T-helper 2 cell treated with Interferon-gamma antibody and Interleukin-4, amounts not matched to agents 5 μg/mL and 100 μg/mL, for 36 hours (primary cell): ENCODE measurements around the gene AFDN.
A peak's percentile ranks its signal among the peaks of the same experiment; 100 is the strongest.

Experiments used
- DNase-seq: peaks from one replicate; pipeline ENCODE4 v3.0.0; 2021; ENCODE audit warnings: low spot score
- H3K27ac Mint-ChIP-seq: one replicate; pipeline ENCODE4 v1.8.0; 2021; ENCODE audit warnings: mild to moderate bottlenecking, mixed read lengths
- H3K27me3 Mint-ChIP-seq: one replicate; pipeline ENCODE4 v1.8.0; 2021; ENCODE audit warnings: low read depth, mixed read lengths
- H3K36me3 Mint-ChIP-seq: one replicate; pipeline ENCODE4 v1.8.0; 2021; ENCODE audit warnings: low read depth, mixed read lengths
- H3K4me1 Mint-ChIP-seq: one replicate; pipeline ENCODE4 v1.8.0; 2021; ENCODE audit warnings: low read depth, mixed read lengths
- H3K4me3 Mint-ChIP-seq: one replicate; pipeline ENCODE4 v1.8.0; 2022; ENCODE audit warnings: mild to moderate bottlenecking, moderate library complexity, mixed read lengths
- H3K9me3 Mint-ChIP-seq: one replicate; pipeline ENCODE4 v1.8.0; 2021; ENCODE audit warnings: mixed read lengths

The AFDN gene

DNA sequence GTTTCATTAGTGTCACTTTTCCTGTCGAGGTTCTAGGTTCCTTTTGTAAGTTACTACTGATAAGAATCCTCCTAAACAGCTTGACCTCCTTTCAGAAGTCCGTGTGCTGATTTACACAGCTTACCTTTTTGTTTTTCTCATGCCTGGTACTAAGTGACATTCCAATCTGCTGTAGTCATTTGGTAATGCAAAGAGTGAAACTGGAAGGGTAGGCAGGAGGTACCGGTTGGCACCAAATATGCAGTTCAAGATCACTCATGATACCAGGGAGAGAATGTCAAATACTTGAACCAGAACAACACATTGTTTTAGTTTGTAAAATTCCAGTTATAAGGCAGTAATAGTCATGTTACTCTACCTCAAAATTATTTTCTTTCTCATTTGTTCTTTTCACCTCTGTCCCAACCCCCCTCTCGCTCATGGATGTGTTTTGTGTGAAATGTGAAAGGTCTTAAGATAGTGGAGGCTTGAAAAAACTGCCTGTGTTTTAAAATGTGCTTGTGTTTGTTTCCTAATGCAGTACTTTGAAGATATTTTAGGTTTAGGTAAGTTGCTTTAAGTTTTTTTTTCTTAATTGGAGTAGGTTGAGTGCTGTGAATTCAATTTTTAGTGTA is 23.2 kb downstream of the AFDN start:
- no peak overlapping the region for H3K4me3 Mint-ChIP-seq
- H3K4me1 Mint-ChIP-seq, result peaks cover 1% of the 10 kb centered on the region

DNA sequence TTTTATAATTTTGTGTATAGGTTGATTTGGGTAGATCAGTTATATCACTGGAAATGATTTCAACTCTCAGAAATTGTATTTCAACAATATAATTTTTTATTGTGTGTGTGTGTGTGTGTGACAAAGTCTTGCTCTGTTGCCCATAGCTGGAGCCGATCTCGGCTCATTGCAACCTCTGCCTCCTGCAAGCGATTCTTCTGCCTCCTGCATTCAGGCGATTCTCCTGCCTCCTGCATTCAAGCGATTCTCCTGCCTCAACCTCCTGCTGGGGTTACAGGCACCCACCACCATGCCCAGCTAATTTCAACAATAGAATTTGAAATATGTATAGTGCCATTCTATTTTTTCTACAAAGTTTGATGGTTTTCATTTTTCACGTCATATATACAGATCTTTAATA is 24.1 kb downstream of the AFDN start:
- no peak for DNase-seq
- H3K27me3 Mint-ChIP-seq, result peaks cover 30% of the 10 kb centered on the region
- no peak overlapping the region for H3K4me3 Mint-ChIP-seq
- H3K27ac Mint-ChIP-seq, result no peak overlapping the region
- peaks cover 1% of the 10 kb centered on the region for H3K4me1 Mint-ChIP-seq
- H3K9me3 Mint-ChIP-seq, result no peaks in the 10 kb centered on the region
- no peaks in the 10 kb centered on the region for H3K36me3 Mint-ChIP-seq

More for the DNA sequence above, 23.2 kb downstream of the AFDN start:
- DNase-seq, result no peak
- no peaks in the 10 kb centered on the region for H3K36me3 Mint-ChIP-seq
- no peak overlapping the region for H3K27ac Mint-ChIP-seq
- H3K9me3 Mint-ChIP-seq, result no peaks in the 10 kb centered on the region
- peaks cover 30% of the 10 kb centered on the region for H3K27me3 Mint-ChIP-seq

DNA sequence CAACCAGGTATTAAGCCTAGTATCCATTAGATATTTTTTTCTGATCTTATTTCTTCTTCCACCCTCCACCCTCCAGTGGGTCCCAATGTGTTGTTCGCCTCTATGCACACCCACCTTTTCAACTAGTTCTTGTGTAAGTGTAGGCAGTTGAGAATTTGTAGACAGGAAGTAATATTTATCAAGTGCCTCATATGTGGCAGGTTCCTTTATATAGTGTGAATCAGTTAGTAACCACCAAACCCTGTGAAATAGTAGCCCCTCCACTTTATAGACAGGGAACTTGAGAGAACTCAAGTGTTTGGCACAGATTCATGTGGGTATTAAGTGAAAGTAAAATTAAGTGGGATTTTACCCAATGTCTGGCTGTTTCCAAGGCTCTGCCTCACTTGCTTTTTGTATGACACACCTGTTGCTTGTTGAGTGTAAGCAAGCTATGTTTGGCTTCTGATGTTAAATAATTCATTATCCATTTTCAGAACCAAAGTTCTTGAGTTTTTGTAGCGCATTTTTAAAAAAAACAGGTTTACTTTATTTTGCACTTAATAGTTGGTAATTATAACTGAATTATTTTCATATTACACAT is 24.8 kb downstream of the AFDN start:
- Mint-ChIP-seq H3K27me3 (peaks cover 30% of the 10 kb centered on the region), H3K27ac (no peak overlapping the region), H3K4me3 (no peak overlapping the region), H3K4me1 (peaks cover 1% of the 10 kb centered on the region), H3K36me3 (no peaks in the 10 kb centered on the region), H3K9me3 (no peaks in the 10 kb centered on the region)
- DNase-seq, result no peak

DNA sequence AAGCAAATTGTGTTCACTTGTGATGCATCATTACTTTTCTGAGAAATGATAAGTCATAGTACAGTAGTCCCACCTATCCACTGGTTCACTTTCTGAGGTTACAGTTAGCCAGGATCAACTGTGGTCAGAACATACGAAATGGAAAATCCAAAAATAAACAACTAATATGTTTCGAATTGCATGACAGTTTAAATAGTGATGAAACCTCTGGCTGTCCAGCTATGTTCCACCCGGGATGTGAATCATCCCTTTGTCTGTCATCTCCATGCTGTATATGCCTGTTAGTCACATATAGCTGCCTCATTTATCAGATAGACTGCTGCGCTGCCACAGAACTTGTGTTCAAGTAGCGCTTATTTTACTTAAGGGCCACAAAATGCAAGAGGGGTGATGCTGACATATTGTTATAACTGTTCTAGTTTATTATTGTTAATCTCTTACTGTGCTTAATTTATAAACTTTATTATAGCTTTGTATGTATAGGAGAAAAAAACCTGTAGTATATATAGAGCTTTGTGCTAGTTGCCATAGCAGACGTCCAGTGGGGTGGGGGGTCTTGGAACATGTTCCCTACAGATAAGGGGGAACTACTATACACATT is 29.2 kb downstream of the AFDN start:
- H3K27me3 Mint-ChIP-seq, result peaks cover 25% of the 10 kb centered on the region
- H3K36me3 Mint-ChIP-seq, result no peaks in the 10 kb centered on the region
- no peaks in the 10 kb centered on the region for H3K9me3 Mint-ChIP-seq
- peaks cover 9% of the 10 kb centered on the region for H3K4me1 Mint-ChIP-seq
- DNase-seq, result peak; percentile 8
- H3K27ac Mint-ChIP-seq, result no peak overlapping the region
- no peak overlapping the region for H3K4me3 Mint-ChIP-seq

DNA sequence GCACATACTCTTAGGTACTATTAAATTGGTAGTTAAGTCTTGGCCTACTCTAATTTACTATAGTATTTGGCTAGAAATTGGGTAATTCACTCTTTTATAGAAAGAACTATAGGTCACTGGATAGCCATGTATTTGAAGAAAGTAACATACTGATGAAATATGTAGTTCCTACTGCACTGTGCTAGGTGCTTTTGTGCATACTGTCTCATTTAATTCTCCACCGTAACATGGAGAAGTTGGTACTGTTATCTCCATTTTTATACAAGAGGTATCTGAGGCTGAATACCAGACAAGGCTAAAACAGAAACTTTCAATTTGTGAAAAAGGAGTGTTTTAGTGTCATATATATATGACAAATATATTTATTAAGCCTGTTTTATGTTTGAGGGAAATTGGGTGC is 29.8 kb downstream of the AFDN start:
- H3K4me1 Mint-ChIP-seq, result peaks cover 7% of the 10 kb centered on the region
- H3K9me3 Mint-ChIP-seq, result no peaks in the 10 kb centered on the region
- H3K36me3 Mint-ChIP-seq, result no peaks in the 10 kb centered on the region
- peaks cover 27% of the 10 kb centered on the region for H3K27me3 Mint-ChIP-seq
- H3K27ac Mint-ChIP-seq, result no peak overlapping the region
- no peak for DNase-seq
- H3K4me3 Mint-ChIP-seq, result no peak overlapping the region

DNA sequence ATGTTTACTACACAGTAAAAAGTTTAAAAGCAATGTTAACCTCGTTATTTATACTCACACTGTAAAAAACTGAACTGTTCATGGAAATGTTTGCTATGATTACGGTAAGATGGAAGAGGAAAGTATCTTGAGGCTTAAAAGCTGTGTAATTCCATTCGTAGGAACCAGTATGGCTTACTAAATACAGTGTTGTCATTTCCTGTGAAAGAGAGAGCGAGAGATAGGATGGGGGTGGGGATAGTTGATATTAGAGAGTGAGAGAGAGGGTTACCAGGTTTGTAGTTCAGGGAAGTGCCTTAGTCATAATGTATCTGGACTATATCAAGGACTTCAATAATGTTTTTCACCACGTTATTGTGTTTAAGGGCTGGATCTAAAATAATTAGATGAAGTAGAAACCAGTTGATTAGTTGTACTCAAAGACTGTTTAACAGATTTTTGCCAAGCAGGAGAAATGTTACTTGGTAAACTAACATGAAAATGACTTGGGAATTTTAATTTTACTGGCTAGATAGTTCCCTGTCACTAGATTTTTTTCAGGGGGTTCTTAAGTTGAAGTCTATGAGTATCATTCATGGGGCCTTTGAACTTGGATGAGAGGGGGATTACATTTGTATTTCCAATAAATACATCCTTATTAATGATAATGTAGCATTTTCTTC is 30.4 kb downstream of the AFDN start:
- DNase-seq, result no peak
- Mint-ChIP-seq H3K27ac (no peak overlapping the region), H3K9me3 (no peaks in the 10 kb centered on the region), H3K27me3 (peaks cover 32% of the 10 kb centered on the region), H3K4me3 (no peak overlapping the region), H3K36me3 (no peaks in the 10 kb centered on the region), H3K4me1 (peaks cover 7% of the 10 kb centered on the region)

DNA sequence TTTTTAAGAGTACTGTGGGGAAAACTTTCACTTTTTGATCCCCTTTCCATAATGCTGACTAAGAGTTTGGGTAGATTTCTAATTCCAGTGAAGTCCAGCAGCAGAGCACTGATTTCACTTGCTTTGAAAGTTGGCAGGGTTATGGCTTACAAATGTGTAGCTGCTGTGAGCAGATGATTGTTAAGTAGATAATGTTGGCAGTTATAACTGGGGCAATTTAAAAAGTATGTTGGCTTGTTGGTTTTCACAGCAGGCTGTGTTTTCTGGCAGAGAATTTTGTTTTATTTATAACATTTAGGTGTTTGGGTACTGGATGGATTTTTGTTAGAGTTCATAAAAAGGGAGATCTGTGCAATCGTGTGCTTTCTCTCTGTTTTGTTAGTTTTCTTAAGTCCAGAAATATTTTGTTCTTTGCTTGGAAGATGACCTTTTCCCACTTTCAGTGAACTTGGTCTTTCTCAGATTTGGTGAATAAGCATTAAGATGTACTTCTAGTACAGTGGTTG is 31.4 kb downstream of the AFDN start:
- H3K27ac Mint-ChIP-seq, result no peak overlapping the region
- H3K4me1 Mint-ChIP-seq, result peaks cover 7% of the 10 kb centered on the region
- no peaks in the 10 kb centered on the region for H3K9me3 Mint-ChIP-seq
- DNase-seq, result no peak
- H3K27me3 Mint-ChIP-seq, result peaks cover 26% of the 10 kb centered on the region
- no peak overlapping the region for H3K4me3 Mint-ChIP-seq
- H3K36me3 Mint-ChIP-seq, result no peaks in the 10 kb centered on the region

DNA sequence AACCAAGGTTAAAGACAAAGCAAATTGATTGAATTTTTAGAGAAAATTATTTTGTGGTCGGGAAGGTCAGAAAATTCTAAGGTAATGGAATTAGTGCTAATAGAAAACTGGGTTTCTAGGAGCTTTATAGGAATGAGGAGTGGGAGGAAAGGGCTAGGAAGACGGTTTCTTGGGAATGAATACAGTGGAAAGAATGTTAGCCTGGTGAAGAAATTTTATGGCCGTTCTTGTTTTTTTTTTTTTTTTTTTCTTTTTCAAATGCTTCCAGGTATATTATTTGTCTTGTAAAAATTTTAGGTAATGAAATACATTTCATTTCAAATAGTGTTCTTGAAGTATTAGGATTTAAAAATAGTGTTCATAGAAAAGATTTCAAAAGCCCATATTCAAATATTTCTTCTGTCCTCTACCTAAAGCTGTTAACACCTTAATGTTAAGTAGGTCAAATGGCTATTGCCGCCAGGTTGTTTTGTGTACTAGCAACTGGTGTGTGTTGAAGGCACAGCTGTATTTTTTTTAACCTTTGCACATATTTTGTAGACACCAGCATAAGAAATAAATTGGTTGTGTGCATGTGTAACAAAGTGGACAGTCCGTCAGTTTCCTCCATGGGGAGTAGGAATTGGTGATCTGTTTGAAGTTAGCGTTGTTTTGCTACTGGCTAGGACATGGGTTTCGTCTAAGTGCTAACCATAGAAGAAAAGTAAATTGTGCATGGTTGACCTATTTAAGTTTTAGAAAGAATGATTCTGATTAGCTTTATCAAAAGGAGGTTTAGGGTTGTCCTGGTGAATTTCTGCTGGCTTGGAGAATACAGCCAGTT is 32.3 kb downstream of the AFDN start:
- H3K27me3 Mint-ChIP-seq, result peaks cover 30% of the 10 kb centered on the region
- no peaks in the 10 kb centered on the region for H3K9me3 Mint-ChIP-seq
- peaks cover 7% of the 10 kb centered on the region for H3K4me1 Mint-ChIP-seq
- H3K36me3 Mint-ChIP-seq, result no peaks in the 10 kb centered on the region
- H3K27ac Mint-ChIP-seq, result no peak overlapping the region
- no peak for DNase-seq
- no peak overlapping the region for H3K4me3 Mint-ChIP-seq

DNA sequence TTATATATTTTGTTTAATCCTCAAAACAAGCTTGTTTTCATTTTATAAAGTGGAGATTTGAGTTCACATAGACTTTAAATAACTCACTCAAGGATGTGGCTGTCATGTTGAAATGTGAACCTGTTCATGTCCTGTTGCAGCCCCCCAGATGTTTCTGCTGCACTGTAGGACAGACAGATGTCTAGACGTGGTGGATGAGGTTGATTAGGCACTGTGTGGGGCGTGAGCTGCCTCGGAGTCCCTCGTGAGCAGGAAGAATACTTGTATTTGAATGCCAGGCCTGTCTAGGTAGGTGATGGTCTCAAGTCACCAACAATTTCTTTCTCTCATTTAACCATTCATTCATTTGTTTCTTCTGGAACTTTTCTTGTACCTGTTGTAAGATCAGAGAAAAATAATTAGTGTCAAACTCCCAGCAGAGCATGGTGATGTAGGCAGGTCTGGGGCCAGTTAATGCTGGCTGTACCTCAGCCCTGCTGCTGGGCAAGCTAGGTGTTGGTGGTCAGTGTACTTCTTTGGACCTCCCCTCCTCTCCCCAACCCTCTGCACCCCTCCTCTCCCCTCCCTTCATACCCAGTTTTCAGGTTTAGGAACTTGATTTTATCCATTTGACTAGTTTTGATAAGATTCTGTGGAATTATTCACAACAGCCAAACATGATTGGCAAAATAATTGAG is 34.0 kb downstream of the AFDN start:
- no peaks in the 10 kb centered on the region for H3K9me3 Mint-ChIP-seq
- no peak overlapping the region for H3K4me3 Mint-ChIP-seq
- peaks cover 7% of the 10 kb centered on the region for H3K4me1 Mint-ChIP-seq
- no peak for DNase-seq
- H3K27ac Mint-ChIP-seq, result no peak overlapping the region
- H3K27me3 Mint-ChIP-seq, result peaks cover 28% of the 10 kb centered on the region
- no peaks in the 10 kb centered on the region for H3K36me3 Mint-ChIP-seq

DNA sequence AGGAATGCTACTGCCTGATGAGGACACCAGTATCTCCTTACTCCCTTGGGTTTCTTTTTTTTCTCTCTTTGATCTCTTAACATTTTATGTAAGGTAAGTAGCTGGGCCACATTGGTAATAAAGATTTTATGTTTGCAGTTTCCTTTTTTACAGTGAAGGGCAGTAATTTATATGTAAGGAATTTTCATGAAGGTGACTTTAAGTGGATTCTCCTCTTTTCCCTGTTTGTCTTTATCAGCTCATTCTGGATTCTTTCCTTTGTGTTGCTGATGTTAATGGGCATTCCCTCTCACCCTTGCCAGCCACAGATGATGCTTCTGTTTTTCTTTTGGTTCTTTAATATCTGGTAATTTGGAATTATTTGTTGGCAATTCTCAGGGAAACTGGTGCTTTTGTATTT is 34.7 kb downstream of the AFDN start:
- no peak for DNase-seq
- Mint-ChIP-seq H3K27me3 (peaks cover 28% of the 10 kb centered on the region), H3K4me3 (no peak overlapping the region), H3K4me1 (peaks cover 7% of the 10 kb centered on the region), H3K36me3 (no peaks in the 10 kb centered on the region), H3K9me3 (no peaks in the 10 kb centered on the region), H3K27ac (no peak overlapping the region)

DNA sequence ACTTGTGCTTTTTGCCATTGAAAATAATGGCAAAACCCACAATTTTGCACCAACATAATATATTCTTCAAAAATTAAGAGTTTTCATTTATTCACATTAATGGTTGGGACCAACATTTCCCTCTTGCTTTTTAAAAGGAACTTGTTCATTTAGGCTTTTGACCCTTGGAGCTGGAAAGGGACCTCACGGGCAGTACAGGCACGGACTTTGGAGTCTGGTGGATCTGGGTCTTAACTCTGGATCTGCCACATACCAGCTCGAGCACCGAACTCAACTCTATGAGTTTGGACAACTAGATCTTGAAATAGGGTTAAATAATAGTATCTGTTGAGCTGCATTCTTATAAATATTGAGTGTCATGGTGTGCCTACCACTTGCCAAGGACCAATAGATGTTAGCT is 37.2 kb downstream of the AFDN start:
- DNase-seq, result no peak
- Mint-ChIP-seq H3K27ac (no peak overlapping the region), H3K4me3 (no peak overlapping the region), H3K27me3 (peaks cover 14% of the 10 kb centered on the region), H3K9me3 (no peaks in the 10 kb centered on the region), H3K4me1 (no peaks in the 10 kb centered on the region), H3K36me3 (no peaks in the 10 kb centered on the region)

DNA sequence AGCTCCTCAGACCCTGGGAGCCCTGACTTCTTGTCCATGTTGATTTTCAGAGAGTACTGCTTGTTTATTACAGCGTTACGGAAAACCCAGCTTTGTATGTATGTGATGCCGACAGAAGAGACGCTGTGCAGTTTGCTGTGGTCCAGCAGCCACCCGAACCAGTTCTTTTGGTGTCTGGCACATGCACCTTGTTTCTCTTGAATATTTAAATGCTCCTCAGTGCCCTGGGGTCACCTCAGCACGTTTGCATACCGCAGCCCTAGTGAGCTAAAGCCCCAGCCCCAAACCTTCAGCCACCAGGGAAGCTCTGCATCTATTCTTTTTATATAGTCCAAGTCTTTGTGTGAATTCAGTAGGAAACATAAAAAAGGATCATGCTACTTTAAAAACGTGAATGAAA is 39.9 kb downstream of the AFDN start:
- H3K4me3 Mint-ChIP-seq, result no peak overlapping the region
- peaks cover 7% of the 10 kb centered on the region for H3K27me3 Mint-ChIP-seq
- H3K4me1 Mint-ChIP-seq, result no peaks in the 10 kb centered on the region
- no peaks in the 10 kb centered on the region for H3K36me3 Mint-ChIP-seq
- H3K9me3 Mint-ChIP-seq, result no peaks in the 10 kb centered on the region
- no peak for DNase-seq
- H3K27ac Mint-ChIP-seq, result no peak overlapping the region

DNA sequence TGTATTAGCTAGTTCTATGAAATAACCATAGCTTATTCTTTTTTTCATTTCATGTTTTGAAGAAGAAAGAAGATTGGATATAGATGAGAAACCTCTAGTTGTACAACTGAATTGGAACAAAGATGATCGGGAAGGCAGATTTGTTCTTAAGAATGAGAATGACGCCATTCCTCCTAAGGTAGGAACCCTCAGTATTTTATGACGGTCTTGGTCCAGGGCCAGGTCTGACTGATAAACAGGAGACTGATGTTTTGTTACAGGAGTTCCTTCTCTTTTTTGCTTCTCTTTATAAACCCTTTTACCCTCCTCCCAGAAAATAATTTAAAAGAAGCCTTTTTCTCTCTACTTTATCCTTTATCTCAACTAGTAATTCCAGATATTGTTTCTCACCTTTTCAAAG is 43.6 kb downstream of the AFDN start:
- Mint-ChIP-seq H3K27ac (no peak overlapping the region), H3K36me3 (no peaks in the 10 kb centered on the region), H3K4me3 (no peak overlapping the region)

More for the DNA sequence above, 43.6 kb downstream of the AFDN start:
- no peaks in the 10 kb centered on the region for H3K9me3 Mint-ChIP-seq
- DNase-seq, result no peak
- no peaks in the 10 kb centered on the region for H3K27me3 Mint-ChIP-seq
- H3K4me1 Mint-ChIP-seq, result no peaks in the 10 kb centered on the region
